ENCODE measurements around the gene CENPT.

Gene CENPT

GRCh38 chr16:67847064-67847861 lies at the start of gene CENPT:
Gene CENPT (minus strand): TSS chr16:67847693. CDS start chr16:67833859, 13,834 bp downstream.
- no peak for DNase-seq

GRCh38 chr16:67897231-67897630 lies 49.7 kb upstream of the CENPT start:
- no peak for DNase-seq

- no peak for DNase-seq
Observed at GRCh38 chr16:67893743-67894399, 46.4 kb upstream of the CENPT start.

- DNase-seq: peak; percentile 86
Observed at GRCh38 chr16:67892899-67893742, 45.6 kb upstream of the CENPT start, which contains the start of gene PSKH1. Gene PSKH1 (plus strand): TSS chr16:67893254. CDS start chr16:67908750, 15,496 bp downstream.

- DNase-seq: no peak
Observed at GRCh38 chr16:67892375-67892774, 44.9 kb upstream of the CENPT start.

- DNase-seq: no peak
Observed at GRCh38 chr16:67888331-67888730, 40.8 kb upstream of the CENPT start.

GRCh38 chr16:67886387-67886786 lies 38.9 kb upstream of the CENPT start:
- no peak for DNase-seq

GRCh38 chr16:67885976-67886375 lies 38.5 kb upstream of the CENPT start:
- DNase-seq: no peak

GRCh38 chr16:67885545-67885944 lies 38.1 kb upstream of the CENPT start:
- DNase-seq: no peak

GRCh38 chr16:67884684-67885083 lies 37.2 kb upstream of the CENPT start, which contains the start of gene NRN1L:
Gene NRN1L (plus strand): TSS chr16:67884885. CDS start chr16:67884904, 19 bp downstream.
- DNase-seq: no peak

GRCh38 chr16:67883872-67884261 lies 36.4 kb upstream of the CENPT start:
- DNase-seq: no peak

- no peak for DNase-seq
Observed at GRCh38 chr16:67883146-67883871, 35.8 kb upstream of the CENPT start.

GRCh38 chr16:67882374-67883145 lies 35.1 kb upstream of the CENPT start:
- DNase-seq: no peak

- no peak for DNase-seq
Observed at GRCh38 chr16:67881621-67882161, 34.2 kb upstream of the CENPT start.

GRCh38 chr16:67880584-67880983 lies 33.1 kb upstream of the CENPT start:
- no peak for DNase-seq

GRCh38 chr16:67879936-67880335 lies 32.4 kb upstream of the CENPT start:
- DNase-seq: no peak

GRCh38 chr16:67879462-67879861 lies 32.0 kb upstream of the CENPT start:
- DNase-seq: no peak

GRCh38 chr16:67878846-67879245 lies 31.4 kb upstream of the CENPT start:
- no peak for DNase-seq

- DNase-seq: no peak
Observed at GRCh38 chr16:67878232-67878631, 30.7 kb upstream of the CENPT start.

GRCh38 chr16:67877064-67877463 lies 29.6 kb upstream of the CENPT start:
- DNase-seq: no peak

- no peak for DNase-seq
Observed at GRCh38 chr16:67874372-67874771, 26.9 kb upstream of the CENPT start.

Data from GOT3 (cell line).